HG02938 (cell line): ENCODE data around the gene AGTRAP.
A peak's percentile ranks its signal among the peaks of the same experiment; 100 is the strongest.

Experiments
- ATAC-seq: cut with Tn5 transposase; IDR thresholded peaks from one replicate; pipeline ENCODE4 v1.9.1; 2021; ENCODE audit warnings: mild to moderate bottlenecking, moderate library complexity; ENCODE audit not compliant: unreplicated experiment

Gene AGTRAP

GRCh38 chr1:11731691-11732283 lies 4.1 kb upstream of the AGTRAP start:
- ATAC-seq: no peak

- no peak for ATAC-seq
Observed at GRCh38 chr1:11733306-11733705, 2.6 kb upstream of the AGTRAP start.

GRCh38 chr1:11735531-11735853 lies 444 bp upstream of the AGTRAP start:
- peak; percentile 16 for ATAC-seq

GRCh38 chr1:11736746-11737639 lies 1.1 kb downstream of the AGTRAP start:
- no peak for ATAC-seq

- no peak for ATAC-seq
Observed at GRCh38 chr1:11738096-11738495, 2.2 kb downstream of the AGTRAP start.

- ATAC-seq: no peak
Observed at GRCh38 chr1:11738783-11739182, 2.8 kb downstream of the AGTRAP start.

GRCh38 chr1:11740258-11741192 lies 4.6 kb downstream of the AGTRAP start:
- ATAC-seq: no peak

- no peak for ATAC-seq
Observed at GRCh38 chr1:11741482-11741881, 5.5 kb downstream of the AGTRAP start.

- ATAC-seq: no peak
Observed at GRCh38 chr1:11741919-11742558, 6.1 kb downstream of the AGTRAP start.

- ATAC-seq: no peak
Observed at GRCh38 chr1:11744287-11744686, 8.4 kb downstream of the AGTRAP start.

- ATAC-seq: no peak
Observed at GRCh38 chr1:11746092-11746491, 10.2 kb downstream of the AGTRAP start.

GRCh38 chr1:11746795-11747487 lies 11.0 kb downstream of the AGTRAP start:
- ATAC-seq: no peak

GRCh38 chr1:11748294-11749202 lies 12.6 kb downstream of the AGTRAP start:
- no peak for ATAC-seq

- no peak for ATAC-seq
Observed at GRCh38 chr1:11749203-11749689, 13.3 kb downstream of the AGTRAP start.

GRCh38 chr1:11749996-11750395 lies 14.1 kb downstream of the AGTRAP start:
- no peak for ATAC-seq

- ATAC-seq: no peak
Observed at GRCh38 chr1:11751087-11751486, 15.2 kb downstream of the AGTRAP start.

- ATAC-seq: no peak
Observed at GRCh38 chr1:11752359-11753088, 16.6 kb downstream of the AGTRAP start.

GRCh38 chr1:11753555-11754208 lies 17.7 kb downstream of the AGTRAP start:
- ATAC-seq: no peak
